SU-DHL-6 (cell line): ENCODE data around the gene TALDO1.

ENCODE experiments used
- H2AFZ ChIP-seq: fragments of 200-600 bp; sonication (generic); 2 replicates; pipeline ENCODE4 v1.6.1; 2014; ENCODE audit warnings: low read depth, mild to moderate bottlenecking, moderate library complexity, mixed read lengths, antibody characterized with exemption, low read length; ENCODE audit not compliant: severe bottlenecking
- H3F3A ChIP-seq: fragments of 200-600 bp; shearing (Covaris generic); 2 replicates; pipeline ENCODE4 v1.6.0; 2016; ENCODE audit warnings: antibody characterized with exemption, mild to moderate bottlenecking; ENCODE audit not compliant: insufficient read depth
- H3K27ac ChIP-seq: fragments of 200-600 bp; sonication (generic); 2 replicates; pipeline ENCODE4 v1.5.1; 2016; ENCODE audit warnings: low read depth, mild to moderate bottlenecking, low read length, moderate library complexity, mixed read lengths
- H3K27me3 ChIP-seq: fragments of 200-600 bp; sonication (generic), shearing (Covaris generic); 2 replicates; pipeline ENCODE4 v1.6.0; 2014; ENCODE audit warnings: mild to moderate bottlenecking, low read length
- H3K36me3 ChIP-seq: fragments of 200-600 bp; sonication (generic); 2 replicates; pipeline ENCODE4 v1.6.1; 2014; ENCODE audit warnings: mild to moderate bottlenecking, low read length, mixed read lengths
- H3K4me2 ChIP-seq: fragments of 300-600, 200-600 bp; shearing (Covaris generic), sonication (generic); 2 replicates; pipeline ENCODE4 v1.6.0; 2014; ENCODE audit warnings: low read length, low read depth, mild to moderate bottlenecking; ENCODE audit not compliant: poor library complexity, severe bottlenecking
- H3K4me3 ChIP-seq: fragments of 200-600 bp; sonication (generic); 2 replicates; pipeline ENCODE4 v1.5.1; 2014; ENCODE audit warnings: antibody characterized with exemption, low read length, mild to moderate bottlenecking, mixed read lengths; ENCODE audit not compliant: insufficient read depth, poor library complexity, severe bottlenecking
- H3K79me2 ChIP-seq: fragments of 200-600 bp; sonication (generic); 2 replicates; pipeline ENCODE4 v1.6.1; 2014; ENCODE audit warnings: mild to moderate bottlenecking, low read length, moderate library complexity; ENCODE audit not compliant: insufficient read depth
- H3K9ac ChIP-seq: fragments of 200-600 bp; sonication (generic); 2 replicates; pipeline ENCODE4 v1.7.0; 2014; ENCODE audit warnings: mild to moderate bottlenecking, low read length
- H3K9me2 ChIP-seq: fragments of 200-600 bp; sonication (generic); replicated peaks from 2 replicates; pipeline ENCODE4 v1.6.1; 2014; ENCODE audit warnings: low read length; ENCODE audit not compliant: insufficient read depth
- H3K9me3 ChIP-seq: fragments of 200-600 bp; sonication (generic); 2 replicates; pipeline ENCODE4 v1.6.1; 2014; ENCODE audit warnings: low read length, mixed read lengths; ENCODE audit not compliant: insufficient read depth
- H4K20me1 ChIP-seq: fragments of 200-600 bp; sonication (generic); 2 replicates; pipeline ENCODE4 v1.6.1; 2014; ENCODE audit warnings: low read depth, mild to moderate bottlenecking, antibody characterized with exemption, low read length, moderate library complexity, mixed read lengths
- EZH2phosphoT487 ChIP-seq: fragments of 200-600 bp; sonication (generic), shearing (Covaris generic); conservative IDR thresholded peaks from 2 replicates; pipeline ENCODE4 v1.6.1; 2018; ENCODE audit warnings: mild to moderate bottlenecking, antibody characterized with exemption, low read length, moderate library complexity, mixed read lengths
- TF ChIP-seq, protein P1 (sequence below): fragments of 200-600 bp; sonication (generic); IDR thresholded peaks from one replicate; pipeline ENCODE4 v1.5.1; 2017; ENCODE audit warnings: antibody characterized with exemption, mild to moderate bottlenecking, low read length, moderate library complexity; ENCODE audit not compliant: insufficient read depth, poor library complexity, severe bottlenecking

TALDO1 gene

DNA sequence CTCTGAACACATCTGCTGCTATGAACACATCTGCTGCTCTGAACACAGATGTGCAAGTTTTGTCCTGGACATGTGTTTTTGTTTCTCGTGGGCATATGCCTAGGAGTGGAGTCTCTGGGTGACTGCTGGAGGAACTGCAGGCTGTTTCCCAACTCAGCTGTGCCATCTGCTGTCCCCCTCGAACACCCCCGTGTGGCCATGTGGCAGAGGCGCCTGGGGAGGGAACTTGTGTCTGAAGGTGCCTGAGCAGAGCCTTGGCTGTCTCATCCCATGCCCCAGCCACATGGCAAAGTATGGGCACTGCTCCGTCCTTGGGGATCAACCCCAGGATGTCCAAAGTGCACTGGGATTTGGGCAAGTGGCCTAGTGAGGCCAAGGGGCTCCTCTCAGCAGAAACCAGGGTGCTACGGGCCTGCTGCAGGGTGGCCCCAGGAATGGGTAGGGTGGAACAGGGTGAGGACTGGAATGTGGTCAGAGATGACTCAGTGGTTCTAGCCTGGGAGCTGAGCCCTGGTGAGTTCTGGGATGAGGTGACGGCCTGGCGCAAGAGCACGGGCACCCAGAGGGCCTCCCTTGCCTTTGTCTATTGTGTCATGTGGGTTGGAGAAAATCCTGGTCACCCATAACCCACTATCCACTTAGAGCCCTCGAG is 15.3 kb downstream of the TALDO1 start:
- no peaks in the 10 kb centered on the region for H3K9me2 ChIP-seq
- H3K9ac ChIP-seq: no peak overlapping the region
- H4K20me1 ChIP-seq: no peaks in the 10 kb centered on the region
- H3K79me2 ChIP-seq: no peaks in the 10 kb centered on the region
- H3K4me2 ChIP-seq: no peak overlapping the region
- no peaks in the 10 kb centered on the region for H3K27me3 ChIP-seq
- no peak for TF ChIP-seq EZH2phosphoT487
- TF ChIP-seq, protein P1, sequence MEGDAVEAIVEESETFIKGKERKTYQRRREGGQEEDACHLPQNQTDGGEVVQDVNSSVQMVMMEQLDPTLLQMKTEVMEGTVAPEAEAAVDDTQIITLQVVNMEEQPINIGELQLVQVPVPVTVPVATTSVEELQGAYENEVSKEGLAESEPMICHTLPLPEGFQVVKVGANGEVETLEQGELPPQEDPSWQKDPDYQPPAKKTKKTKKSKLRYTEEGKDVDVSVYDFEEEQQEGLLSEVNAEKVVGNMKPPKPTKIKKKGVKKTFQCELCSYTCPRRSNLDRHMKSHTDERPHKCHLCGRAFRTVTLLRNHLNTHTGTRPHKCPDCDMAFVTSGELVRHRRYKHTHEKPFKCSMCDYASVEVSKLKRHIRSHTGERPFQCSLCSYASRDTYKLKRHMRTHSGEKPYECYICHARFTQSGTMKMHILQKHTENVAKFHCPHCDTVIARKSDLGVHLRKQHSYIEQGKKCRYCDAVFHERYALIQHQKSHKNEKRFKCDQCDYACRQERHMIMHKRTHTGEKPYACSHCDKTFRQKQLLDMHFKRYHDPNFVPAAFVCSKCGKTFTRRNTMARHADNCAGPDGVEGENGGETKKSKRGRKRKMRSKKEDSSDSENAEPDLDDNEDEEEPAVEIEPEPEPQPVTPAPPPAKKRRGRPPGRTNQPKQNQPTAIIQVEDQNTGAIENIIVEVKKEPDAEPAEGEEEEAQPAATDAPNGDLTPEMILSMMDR: no peak
- H3K4me3 ChIP-seq: no peak overlapping the region
- H3K27ac ChIP-seq: no peak overlapping the region
- no peak overlapping the region for H2AFZ ChIP-seq
- H3K9me3 ChIP-seq: no peaks in the 10 kb centered on the region
- H3F3A ChIP-seq: peaks cover 14% of the 10 kb centered on the region
- peaks cover 8% of the 10 kb centered on the region; the same call in 1 of the 2 replicates for H3K36me3 ChIP-seq

DNA sequence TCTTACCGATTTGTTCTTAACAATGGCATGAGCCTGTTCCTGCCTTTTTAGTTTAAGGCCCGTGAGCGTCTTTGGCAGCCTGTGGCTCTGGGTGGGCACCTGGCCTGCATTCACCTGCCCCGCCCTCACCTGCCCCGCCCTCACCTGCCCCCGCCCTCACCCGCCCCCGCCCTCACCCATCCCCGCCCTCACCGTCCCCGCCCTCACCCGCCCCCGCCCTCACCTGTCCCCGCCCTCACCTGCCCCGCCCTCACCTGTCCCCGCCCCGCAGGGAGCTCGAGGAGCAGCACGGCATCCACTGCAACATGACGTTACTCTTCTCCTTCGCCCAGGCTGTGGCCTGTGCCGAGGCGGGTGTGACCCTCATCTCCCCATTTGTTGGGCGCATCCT is 15.8 kb downstream of the TALDO1 start:
- H3K9me2 ChIP-seq: no peaks in the 10 kb centered on the region
- H3K79me2 ChIP-seq: no peaks in the 10 kb centered on the region
- no peak overlapping the region for H2AFZ ChIP-seq
- H3K27me3 ChIP-seq: no peaks in the 10 kb centered on the region
- no peak overlapping the region for H3K27ac ChIP-seq
- H3F3A ChIP-seq: peaks cover 14% of the 10 kb centered on the region
- no peak overlapping the region for H3K4me2 ChIP-seq
- no peaks in the 10 kb centered on the region for H4K20me1 ChIP-seq
- H3K4me3 ChIP-seq: no peak overlapping the region
- no peak for TF ChIP-seq EZH2phosphoT487
- TF ChIP-seq, protein P1: no peak
- no peak overlapping the region for H3K9ac ChIP-seq
- no peaks in the 10 kb centered on the region for H3K9me3 ChIP-seq
- H3K36me3 ChIP-seq: peaks cover 8% of the 10 kb centered on the region; the same call in 1 of the 2 replicates

DNA sequence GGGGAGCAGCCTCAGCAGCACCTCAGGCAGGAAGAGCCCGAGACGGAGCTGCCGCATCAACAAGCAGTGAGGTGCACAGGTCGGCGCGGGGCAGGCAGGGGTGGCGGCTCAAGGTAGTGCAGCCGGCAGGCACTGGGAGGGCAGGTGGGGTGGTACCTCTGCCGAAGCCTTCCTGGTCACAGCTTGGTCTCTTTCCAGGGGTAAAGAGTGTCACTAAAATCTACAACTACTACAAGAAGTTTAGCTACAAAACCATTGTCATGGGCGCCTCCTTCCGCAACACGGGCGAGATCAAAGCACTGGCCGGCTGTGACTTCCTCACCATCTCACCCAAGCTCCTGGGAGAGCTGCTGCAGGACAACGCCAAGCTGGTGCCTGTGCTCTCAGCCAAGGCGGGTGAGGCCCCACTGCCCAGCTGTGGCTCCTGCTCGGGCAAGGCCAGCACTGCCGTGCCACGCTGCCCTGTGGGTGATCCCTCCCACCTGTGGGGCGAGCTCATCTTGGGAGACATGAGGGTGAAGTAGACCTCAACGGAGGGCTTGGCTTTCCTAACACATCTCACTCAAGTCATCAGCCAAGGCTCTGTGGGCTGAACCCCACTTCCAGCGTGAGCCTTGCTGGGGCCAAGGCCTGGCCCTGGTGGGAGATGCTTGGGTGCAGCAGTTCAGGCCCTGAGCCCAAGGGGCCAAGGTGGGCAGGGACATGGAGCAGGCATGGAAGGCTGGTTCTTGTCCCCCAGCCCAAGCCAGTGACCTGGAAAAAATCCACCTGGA is 16.5 kb downstream of the TALDO1 start:
- no peak overlapping the region for H3K27ac ChIP-seq
- TF ChIP-seq, protein P1: no peak
- TF ChIP-seq EZH2phosphoT487: no peak
- no peak overlapping the region for H2AFZ ChIP-seq
- H3K79me2 ChIP-seq: no peaks in the 10 kb centered on the region
- no peak overlapping the region for H3K4me2 ChIP-seq
- H3F3A ChIP-seq: peaks cover 14% of the 10 kb centered on the region
- no peaks in the 10 kb centered on the region for H3K27me3 ChIP-seq
- H3K9me2 ChIP-seq: no peaks in the 10 kb centered on the region
- H3K9ac ChIP-seq: no peak overlapping the region
- H3K9me3 ChIP-seq: no peaks in the 10 kb centered on the region
- H3K36me3 ChIP-seq: peaks cover 8% of the 10 kb centered on the region; the same call in 1 of the 2 replicates
- no peaks in the 10 kb centered on the region for H4K20me1 ChIP-seq
- H3K4me3 ChIP-seq: no peak overlapping the region
